Hindlimb muscle (tissue), 1 donor: Measurements from ENCODE around the gene SLC44A4. TPM values are rescaled to one million over a fixed set of nuclear protein-coding genes. Genes with fewer than 3 reads are reported as not detected.
"Not testable (repeated sequence)": the region's sequence is repeated elsewhere in the genome, so short reads cannot be mapped to it uniquely, and the experiment has no call there.

Experiments
- DNase-seq: peaks from one replicate; pipeline ENCODE4 v3.0.0-alpha.2; 2013
- polyA plus RNA-seq: library from polyadenylated mRNA; unstranded; fragments of 120-200 nt; gene quantifications from one replicate; pipeline ENCODE4 v1.2.1, GENCODE V29; 2013; ENCODE audit not compliant: insufficient read length

Gene SLC44A4
- polyA plus RNA-seq, result 0.23 TPM

DNA sequence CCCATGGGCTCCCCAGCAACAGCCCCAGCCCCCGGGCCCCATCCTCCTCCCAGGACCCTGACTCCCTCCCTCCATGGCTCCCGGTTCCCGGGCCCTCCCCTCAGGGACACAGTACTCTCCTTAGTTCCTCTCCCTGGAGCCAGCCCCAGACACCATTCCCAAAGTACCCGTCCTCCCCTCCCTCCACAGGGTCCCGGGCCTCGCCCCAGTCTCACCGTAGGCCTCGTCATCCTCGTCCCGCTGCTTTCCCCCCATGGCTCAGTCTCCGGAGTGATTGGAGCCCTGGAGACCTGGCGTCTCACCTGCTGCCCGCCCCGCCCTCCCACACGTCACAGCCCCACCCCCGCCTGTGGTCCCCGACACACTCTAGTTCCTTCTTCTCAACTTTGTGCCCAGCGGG, at the start of gene SLC44A4:
TSS of gene SLC44A4 (minus strand) at position 272 of the 400 bp plus-strand sequence. CDS start at position 255, 17 bp downstream.
- DNase-seq, result no peak

DNA sequence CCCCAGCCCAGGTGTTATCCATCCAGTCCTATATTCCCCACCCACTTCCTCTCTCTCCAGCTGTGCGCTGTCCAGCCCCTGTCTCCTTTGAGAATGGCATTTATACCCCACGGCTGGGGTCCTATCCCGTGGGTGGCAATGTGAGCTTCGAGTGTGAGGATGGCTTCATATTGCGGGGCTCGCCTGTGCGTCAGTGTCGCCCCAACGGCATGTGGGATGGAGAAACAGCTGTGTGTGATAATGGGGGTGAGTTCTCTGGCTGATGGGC, 49.8 kb upstream of the SLC44A4 start:
- DNase-seq, result no peak

GRCh38 chr6:31927863-31928671, 49.3 kb upstream of the SLC44A4 start:
- no peak for DNase-seq

GRCh38 chr6:31927242-31927862, 48.6 kb upstream of the SLC44A4 start, which contains the start of gene C2:
Gene C2 (plus strand): TSS chr6:31927717. CDS start chr6:31927753, 36 bp downstream.
- DNase-seq, result no peak

- no peak for DNase-seq
Measured at GRCh38 chr6:31922942-31923341, 44.1 kb upstream of the SLC44A4 start.

DNA sequence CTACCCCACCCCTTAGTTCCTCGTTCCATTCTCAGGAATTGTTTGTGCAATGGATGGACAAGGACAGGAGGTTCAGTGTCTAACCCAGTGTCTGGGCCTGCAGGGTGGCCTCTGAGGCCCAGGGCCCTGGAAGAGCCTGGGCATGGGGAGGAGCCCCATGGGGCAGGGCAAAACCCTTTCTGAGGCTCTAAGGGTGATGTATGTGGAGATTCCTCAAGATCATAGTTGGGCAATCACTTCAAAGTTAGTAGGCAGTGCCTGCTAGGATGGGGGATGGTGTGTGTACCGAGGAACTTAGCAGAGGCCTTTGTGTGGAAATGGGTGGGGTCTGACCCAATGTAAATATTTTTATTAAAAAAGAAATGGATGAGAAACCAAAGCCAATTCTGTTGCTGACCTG, 42.0 kb upstream of the SLC44A4 start:
- DNase-seq, result no peak

DNA sequence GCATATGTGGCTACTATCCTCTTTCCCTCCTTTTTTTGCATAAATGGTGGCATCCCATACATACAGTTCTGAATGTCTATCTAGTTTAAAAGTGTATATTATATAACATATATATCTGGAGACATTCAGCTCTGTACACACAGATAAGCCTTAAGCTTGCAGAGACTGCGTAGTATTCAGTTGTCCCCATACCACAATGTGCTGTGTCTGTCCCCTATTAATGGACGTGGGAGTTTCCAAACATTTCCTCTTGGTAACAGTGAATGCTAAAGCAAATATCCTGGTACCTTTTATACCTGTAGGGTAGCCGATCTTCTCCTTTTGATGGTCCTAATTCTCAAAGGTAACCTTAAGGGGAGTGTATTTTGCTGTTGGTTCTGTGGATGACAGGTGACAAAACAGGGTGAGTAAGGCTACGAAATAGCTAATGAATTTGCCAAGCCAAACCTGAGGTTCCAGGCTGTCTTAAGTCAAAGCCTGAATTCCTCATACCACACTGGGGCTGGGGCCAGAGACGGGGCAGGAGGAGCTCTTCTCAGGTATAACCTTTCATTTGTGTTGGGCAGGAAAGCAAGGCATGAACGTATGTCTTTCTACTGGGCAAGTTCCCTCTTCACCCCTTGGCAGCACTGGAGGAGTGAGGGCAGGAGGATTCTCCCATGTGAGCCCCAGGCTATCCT, 41.0 kb upstream of the SLC44A4 start:
- DNase-seq, result no peak

GRCh38 chr6:31918069-31918720, 39.4 kb upstream of the SLC44A4 start:
- no peak for DNase-seq

DNA sequence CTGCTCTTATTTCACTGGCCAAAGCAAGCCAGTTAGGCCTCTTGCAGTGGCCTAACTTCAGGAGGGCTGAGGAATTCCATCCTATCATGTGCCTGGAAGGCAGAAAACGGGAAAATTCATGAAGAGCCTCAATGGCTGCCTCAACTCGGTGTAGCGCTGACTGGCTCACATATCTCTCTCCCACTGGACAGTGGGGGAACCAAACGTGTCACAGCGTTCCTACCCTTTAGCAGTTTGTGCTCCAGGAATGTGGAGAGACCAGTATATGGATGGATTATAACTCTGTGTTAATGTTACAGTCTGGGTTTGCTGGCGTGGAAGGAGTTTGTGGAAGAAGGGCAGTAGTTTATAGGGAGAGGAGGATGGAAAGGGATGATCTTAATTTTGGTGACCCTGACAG, 37.0 kb upstream of the SLC44A4 start:
- DNase-seq, result no peak

- no peak for DNase-seq
Measured at GRCh38 chr6:31915351-31915750, 36.6 kb upstream of the SLC44A4 start.

DNA sequence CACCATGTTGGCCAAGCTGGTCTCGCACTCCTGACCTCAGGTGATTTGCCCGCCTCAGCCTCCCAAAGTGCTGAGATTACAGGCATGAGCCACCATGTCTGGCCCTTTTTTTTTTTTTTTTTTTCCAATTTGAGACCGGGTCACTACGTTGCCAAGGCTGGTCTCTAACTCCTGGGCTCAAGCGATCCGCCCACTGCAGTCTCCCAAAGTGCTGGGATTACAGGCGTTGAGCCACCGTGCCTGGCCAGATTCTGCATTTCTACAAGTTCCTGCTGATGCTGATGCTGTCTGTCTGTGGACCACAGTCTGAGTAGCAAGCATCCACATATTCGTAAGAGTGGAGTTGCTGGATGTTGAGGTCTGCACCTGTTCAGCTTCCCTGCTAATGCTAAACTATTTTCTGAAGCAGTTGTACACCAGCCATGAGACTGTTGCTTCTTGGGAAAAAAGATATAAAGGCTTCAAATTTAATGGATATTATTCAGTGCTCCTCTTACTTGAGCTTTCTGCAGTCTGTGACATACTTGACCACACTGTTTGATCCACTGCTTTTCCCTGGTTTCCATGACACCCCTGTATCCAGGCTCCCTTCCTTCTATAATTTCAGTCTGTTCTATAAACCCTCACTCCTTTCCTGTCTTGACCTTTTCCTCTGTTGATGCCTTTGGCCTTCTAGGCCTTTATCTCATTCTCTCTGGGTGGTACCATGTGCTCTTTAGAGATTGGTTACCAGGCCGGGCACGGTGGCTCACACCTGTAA, 33.2 kb upstream of the SLC44A4 start:
- no peak for DNase-seq

DNA sequence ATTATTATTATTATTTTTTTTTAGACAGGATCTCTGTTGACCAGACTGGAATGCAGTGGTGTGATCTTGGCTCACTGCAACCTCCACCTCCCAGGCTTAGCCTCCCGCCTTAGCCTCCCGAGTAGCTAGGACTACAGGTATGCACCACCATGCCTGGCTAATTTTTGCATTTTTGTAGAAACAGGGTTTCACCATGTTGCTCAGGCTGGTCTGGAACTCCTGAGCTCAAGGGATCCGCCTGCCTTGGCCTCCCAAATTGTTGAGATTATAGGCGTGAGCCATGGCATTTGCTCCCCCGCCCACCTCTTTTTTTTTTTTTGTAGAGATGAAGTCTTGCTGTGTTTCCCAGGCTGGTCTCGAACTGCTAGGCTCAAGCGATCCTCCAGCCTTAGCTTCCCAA, 30.5 kb upstream of the SLC44A4 start:
- DNase-seq, result not testable (repeated sequence)

DNA sequence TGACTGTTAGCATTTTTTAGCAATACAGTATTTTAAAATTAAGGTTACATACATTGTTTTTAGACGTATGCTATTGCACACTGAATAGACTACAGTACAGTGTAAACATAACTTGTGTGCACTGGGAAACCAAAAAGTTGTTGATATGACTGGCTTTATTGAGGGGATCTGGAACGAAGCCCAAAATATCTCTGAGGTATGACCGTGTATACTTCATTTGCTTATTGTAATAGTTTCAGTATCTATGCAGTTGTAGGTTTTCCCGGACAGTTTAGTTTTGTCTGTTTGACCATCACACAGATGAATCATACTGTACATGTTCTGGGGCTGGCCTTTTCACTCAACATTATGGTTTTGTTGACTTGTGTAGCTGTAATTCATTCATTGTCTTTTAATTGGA, 30.0 kb upstream of the SLC44A4 start:
- no peak for DNase-seq

- not testable (repeated sequence) for DNase-seq
Measured at GRCh38 chr6:31908255-31908654, 29.5 kb upstream of the SLC44A4 start.

DNA sequence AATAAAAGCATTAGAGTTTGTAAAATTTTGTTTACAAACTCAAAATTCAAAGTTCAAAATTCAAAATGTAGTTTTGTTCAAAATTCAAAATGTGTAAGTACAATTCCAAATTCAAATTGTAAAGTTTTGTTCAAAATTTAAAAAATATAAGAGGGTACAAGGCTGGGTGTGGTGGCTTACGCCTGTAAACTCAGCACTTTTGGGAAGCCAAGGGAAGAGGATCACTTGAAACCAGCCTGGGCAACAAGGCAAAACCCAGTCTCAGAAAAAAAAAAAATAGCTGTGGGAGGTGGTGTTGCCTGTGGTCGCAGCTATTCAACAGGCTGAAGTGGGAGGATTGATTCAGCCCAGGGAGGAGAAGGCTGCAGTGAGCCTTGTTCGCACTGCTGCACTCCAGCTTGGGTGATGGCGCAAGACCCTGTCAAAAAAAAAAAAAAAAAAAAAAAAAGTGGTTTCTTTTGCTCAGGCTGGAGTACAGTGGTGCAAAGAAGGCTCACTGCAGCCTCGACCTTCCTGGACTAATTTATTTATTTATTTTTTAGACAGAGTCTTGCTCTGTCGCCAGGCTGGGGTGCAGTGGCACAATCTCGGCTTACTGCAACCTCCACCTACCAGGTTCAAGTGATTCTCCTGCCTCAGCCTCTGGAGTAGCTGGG, 28.5 kb upstream of the SLC44A4 start:
- DNase-seq, result no peak

DNA sequence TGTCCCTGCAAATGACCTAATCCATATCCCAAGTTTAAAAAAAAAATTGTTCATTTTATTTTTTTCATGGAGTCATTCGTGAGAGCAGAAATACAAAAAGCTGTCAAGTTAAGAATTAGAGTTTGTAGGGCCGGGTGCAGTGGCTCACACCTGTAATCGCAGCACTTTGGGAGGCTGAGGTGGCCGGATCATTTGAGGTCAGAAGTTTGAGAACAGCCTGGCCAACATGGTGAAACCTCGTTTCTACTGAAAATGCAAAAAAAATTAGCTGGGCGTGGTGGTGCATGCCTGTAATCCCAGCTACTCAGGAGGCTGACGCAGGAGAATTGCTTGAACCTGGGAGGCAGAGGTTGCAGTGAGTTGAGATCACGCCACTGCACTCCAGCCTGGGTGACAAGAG, 27.9 kb upstream of the SLC44A4 start:
- not testable (repeated sequence) for DNase-seq

- no peak for DNase-seq
Measured at GRCh38 chr6:31906122-31906521, 27.3 kb upstream of the SLC44A4 start.

- no peak for DNase-seq
Measured at GRCh38 chr6:31905041-31905440, 26.2 kb upstream of the SLC44A4 start.

DNA sequence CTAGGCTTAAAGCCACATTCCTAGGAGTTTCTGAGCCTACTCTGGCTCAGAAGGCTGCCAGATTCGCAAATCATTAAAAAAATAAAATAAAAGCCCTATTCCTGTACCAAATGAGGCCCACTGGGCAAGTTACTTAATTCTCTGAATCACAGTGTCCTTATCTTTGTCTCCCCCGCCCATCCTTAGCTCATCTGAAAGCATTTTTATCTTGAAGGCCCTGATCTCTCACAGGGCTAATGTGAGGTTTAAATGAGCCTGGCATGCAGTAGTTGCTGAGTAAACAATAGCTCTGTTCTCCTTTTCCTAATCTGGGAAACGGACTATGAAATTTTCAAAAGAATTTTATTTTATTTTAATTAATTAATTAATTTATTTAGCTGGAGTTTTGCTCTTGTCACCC, 25.2 kb upstream of the SLC44A4 start:
- DNase-seq, result no peak

GRCh38 chr6:31901953-31902643, 23.3 kb upstream of the SLC44A4 start, which contains the start of gene ZBTB12:
Gene ZBTB12 (minus strand): TSS chr6:31902086. CDS start chr6:31901305, 781 bp downstream.
- DNase-seq, result peak; percentile 97

GRCh38 chr6:31901415-31901952, 22.7 kb upstream of the SLC44A4 start:
- peak; percentile 58 for DNase-seq
